Limb (tissue), 2 donors: ENCODE results near the gene DMXL1.
"Not testable (repeated sequence)": the region's sequence is repeated elsewhere in the genome, so short reads cannot be mapped to it uniquely, and the experiment has no call there.

Experiments
- DNase-seq, 2 donors: peaks; one replicate each; pipeline ENCODE4 v3.0.0-alpha.2; 2016; ENCODE audit errors: extremely low spot score in 2 of 2

Gene DMXL1

GRCh38 chr5:119120893-119121292 lies 50.0 kb downstream of the DMXL1 start:
- no peak for DNase-seq

- DNase-seq = not testable (repeated sequence)
Measured at GRCh38 chr5:119122474-119122873, 51.6 kb downstream of the DMXL1 start.

- no peak for DNase-seq
Measured at GRCh38 chr5:119123280-119123679, 52.4 kb downstream of the DMXL1 start.

- DNase-seq = no peak
Measured at GRCh38 chr5:119129770-119130169, 58.9 kb downstream of the DMXL1 start.

- no peak for DNase-seq
Measured at GRCh38 chr5:119131530-119132304, 60.8 kb downstream of the DMXL1 start.

- not testable (repeated sequence) for DNase-seq
Measured at GRCh38 chr5:119135743-119136142, 64.9 kb downstream of the DMXL1 start.

- DNase-seq = no peak
Measured at GRCh38 chr5:119136666-119137318, 65.9 kb downstream of the DMXL1 start.

GRCh38 chr5:119153629-119154028 lies 82.7 kb downstream of the DMXL1 start:
- no peak for DNase-seq

GRCh38 chr5:119158144-119158543 lies 87.3 kb downstream of the DMXL1 start:
- no peak for DNase-seq

GRCh38 chr5:119161430-119161829 lies 90.5 kb downstream of the DMXL1 start:
- DNase-seq = no peak

- no peak for DNase-seq
Measured at GRCh38 chr5:119166026-119166425, 95.1 kb downstream of the DMXL1 start.

GRCh38 chr5:119168401-119168800 lies 97.5 kb downstream of the DMXL1 start:
- no peak for DNase-seq

- no peak for DNase-seq
Measured at GRCh38 chr5:119171686-119172085, 100.8 kb downstream of the DMXL1 start.

GRCh38 chr5:119174578-119175163 lies 103.8 kb downstream of the DMXL1 start:
- no peak for DNase-seq

- no peak for DNase-seq
Measured at GRCh38 chr5:119176785-119177184, 105.9 kb downstream of the DMXL1 start.

- DNase-seq = no peak
Measured at GRCh38 chr5:119177226-119177625, 106.3 kb downstream of the DMXL1 start.

- DNase-seq = no peak
Measured at GRCh38 chr5:119178435-119178834, 107.5 kb downstream of the DMXL1 start.

- no peak for DNase-seq
Measured at GRCh38 chr5:119179857-119180641, 109.2 kb downstream of the DMXL1 start.

- DNase-seq = not testable (repeated sequence)
Measured at GRCh38 chr5:119185512-119185911, 114.6 kb downstream of the DMXL1 start.

- no peak for DNase-seq
Measured at GRCh38 chr5:119187776-119188529, 117.1 kb downstream of the DMXL1 start.

GRCh38 chr5:119190470-119191095 lies 119.7 kb downstream of the DMXL1 start:
- DNase-seq = no peak
